GM12801 (cell line): ENCODE results near the gene GPR37.

ENCODE experiments used
- CTCF ChIP-seq: IDR thresholded peaks from one replicate; pipeline ENCODE4 v1.5.1; 2011; ENCODE audit warnings: control low read depth; ENCODE audit not compliant: insufficient read length; ENCODE audit errors: extremely low read depth

Gene GPR37

DNA sequence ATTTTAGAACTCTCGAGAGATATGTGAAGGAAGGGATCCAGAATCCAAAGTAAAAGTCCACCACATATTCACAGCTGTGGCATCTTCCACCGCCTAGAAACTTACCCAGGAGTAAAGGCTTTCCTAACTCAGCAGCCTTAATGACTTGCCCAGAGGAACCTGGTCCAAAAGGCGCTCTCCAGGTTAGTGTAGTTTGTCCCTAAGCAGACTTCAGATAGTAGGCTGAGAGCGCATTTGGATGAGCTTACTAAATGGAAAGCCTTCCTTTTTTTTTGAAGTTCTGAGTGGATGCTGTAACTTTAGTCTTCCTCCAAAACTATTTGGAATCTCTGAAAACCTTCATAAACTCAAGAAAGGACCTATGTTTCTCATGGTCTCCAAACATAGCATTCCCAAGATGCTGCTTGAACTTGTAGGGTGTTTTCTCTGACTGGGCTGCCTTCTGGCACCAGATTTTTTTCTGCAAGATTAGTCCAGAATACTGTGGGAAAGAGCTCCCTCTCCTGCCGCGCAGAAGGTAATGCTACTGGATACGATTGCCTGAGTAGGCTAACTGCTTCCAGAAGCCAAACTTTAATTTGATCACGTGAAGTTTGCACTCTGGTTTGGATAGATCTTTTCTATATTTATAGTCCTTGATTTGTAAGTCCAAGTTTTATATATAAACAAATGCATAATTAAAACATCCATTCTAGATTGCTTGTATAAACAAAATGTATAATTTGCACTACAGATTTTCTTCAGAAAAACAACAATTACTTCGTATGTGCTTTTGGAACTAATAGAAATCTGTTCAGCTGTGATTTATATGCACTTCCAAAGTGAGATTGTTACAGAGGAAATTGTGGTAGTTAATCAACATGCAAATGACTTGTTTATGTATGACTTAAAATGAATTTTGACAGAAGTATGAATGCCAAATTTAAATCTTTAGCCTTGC, 19.6 kb upstream of the GPR37 start:
- no peak for TF ChIP-seq CTCF

DNA sequence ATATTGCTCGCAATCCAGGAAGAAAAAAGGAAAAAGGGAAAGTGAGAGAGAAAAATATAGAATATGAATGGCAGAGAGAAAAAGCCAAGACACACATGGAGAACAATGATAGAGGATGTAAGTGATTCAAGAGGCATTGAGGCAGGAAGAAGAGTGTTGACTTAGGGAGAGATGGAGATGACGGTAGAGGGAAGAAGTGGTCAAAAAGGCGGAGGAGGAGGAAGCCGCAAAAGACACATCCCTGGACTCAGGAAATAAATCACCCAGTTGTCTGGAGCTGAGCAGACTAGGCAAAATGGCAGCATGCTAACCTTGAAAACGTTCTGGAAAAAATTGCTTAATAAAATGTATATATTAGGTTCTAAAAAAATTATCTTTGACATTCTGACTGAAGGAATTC, 17.7 kb upstream of the GPR37 start:
- TF ChIP-seq CTCF: no peak

DNA sequence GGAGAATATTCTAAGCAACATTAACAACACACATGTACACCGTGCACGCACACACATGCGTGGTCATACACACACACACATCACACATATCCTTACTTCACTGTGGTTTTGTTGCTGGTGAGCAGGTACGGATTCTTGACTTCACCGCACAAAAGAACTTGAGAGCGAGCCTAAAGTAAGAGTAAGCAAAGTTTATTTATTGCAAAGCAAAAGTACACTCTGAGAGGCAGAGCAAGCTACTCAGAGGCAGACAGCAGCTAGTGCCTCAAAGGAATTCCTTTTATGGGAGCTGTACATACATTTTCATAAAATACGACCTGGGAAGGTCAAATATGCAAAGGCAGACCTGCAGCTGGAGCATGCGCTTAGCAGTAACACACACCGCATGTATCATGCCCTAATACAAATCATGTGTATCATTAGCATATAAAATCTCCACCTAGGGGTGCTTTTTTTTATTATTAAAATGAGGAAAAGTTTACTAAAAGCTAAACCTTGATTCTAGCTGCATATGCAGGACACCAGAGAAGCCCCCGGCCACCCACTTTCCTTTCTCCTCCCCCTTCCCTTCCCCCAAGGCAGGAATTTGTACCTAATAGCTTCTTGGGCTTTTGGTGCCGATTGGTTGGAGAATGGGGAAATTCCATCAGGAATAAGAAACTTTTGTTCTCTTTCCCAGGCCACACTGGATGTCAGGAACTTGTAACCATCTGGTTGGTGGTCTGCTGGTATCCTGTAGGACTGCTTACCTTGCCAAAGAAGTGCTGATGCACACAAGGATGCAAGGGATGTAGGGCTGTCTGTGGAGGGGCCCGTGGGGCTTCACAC, 16.5 kb upstream of the GPR37 start:
- no peak for TF ChIP-seq CTCF

DNA sequence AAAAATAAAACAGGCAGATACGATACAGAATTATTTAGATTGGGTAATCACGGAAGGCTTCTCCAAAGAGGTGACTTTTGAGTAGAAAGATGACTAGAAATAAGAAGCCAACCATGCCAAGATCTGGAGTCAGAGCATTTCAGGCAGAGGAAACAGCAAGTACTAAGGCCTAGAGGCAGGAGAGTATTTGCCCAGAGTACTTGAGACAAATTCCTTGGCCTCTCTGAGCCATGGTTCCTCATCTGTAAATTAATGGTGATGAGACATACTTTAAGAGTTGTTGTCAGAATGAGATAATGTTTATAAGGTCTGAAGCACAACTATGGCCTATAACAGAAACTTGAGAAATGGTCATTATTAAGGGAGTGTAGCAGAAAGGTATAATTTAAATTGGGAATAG, 15.8 kb upstream of the GPR37 start:
- no peak for TF ChIP-seq CTCF

- TF ChIP-seq CTCF: no peak
Measured at GRCh38 chr7:124780608-124781007, 15.0 kb upstream of the GPR37 start.

DNA sequence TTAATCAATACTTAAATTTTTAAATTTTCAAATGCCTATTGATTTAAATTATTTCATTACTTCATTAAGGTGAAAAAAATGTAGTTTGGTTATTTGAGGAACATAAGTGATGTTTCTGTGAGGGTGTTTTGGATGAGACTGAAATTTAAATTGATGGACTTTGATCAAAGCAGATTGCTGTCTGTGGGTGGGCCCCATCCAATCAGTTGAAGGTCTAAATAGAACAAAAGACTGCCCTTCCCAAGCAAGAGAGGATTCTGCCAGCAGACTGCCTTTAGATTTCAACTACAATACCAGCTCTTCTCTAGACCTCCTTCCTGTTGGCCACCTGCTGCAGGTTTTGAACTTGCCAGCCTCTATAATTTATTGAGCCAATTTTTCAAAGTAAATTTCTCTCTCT, 14.5 kb upstream of the GPR37 start:
- no peak for TF ChIP-seq CTCF

DNA sequence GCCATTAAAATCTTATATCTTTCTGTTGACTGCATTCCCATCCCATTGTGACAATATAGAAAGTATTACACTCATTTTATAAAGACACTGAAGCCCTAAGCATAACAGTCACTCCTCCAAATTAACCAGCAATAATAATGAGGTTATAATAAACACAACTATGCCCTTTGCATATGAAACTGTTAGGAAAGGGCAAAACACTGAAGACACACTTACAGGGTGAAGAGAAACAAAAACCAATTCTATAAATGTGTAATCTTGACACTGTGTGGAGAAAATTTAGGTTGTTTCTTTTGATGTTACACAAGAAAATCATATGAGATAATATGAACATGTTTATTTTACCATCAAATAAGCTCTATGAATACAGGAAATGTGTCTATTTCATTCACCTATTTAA, 14.0 kb upstream of the GPR37 start:
- TF ChIP-seq CTCF: no peak
